GM12875 (cell line): ENCODE measurements around the gene DPP6.

ENCODE experiments used
- H3K4me3 ChIP-seq: one replicate; pipeline ENCODE4 v1.5.1; 2011; ENCODE audit warnings: low read depth, low read length, control low read depth
- CTCF ChIP-seq: IDR thresholded peaks from 2 replicates; pipeline ENCODE4 v1.5.1; 2011; ENCODE audit warnings: low read depth, mild to moderate bottlenecking, control low read depth, inconsistent platforms, low read length, moderate library complexity, borderline replicate concordance; ENCODE audit not compliant: insufficient read depth

The DPP6 gene

GRCh38 chr7:154647625-154648024 is 595.4 kb downstream of the DPP6 start:
- no peak overlapping the region for H3K4me3 ChIP-seq
- no peak for TF ChIP-seq CTCF

GRCh38 chr7:154649015-154649414 is 596.8 kb downstream of the DPP6 start:
- H3K4me3 ChIP-seq = no peak overlapping the region
- TF ChIP-seq CTCF = no peak

GRCh38 chr7:154649434-154649833 is 597.2 kb downstream of the DPP6 start:
- no peak for TF ChIP-seq CTCF
- no peak overlapping the region for H3K4me3 ChIP-seq

GRCh38 chr7:154650275-154650674 is 598.1 kb downstream of the DPP6 start:
- no peak overlapping the region for H3K4me3 ChIP-seq
- TF ChIP-seq CTCF = no peak

GRCh38 chr7:154651501-154651900 is 599.3 kb downstream of the DPP6 start:
- TF ChIP-seq CTCF = no peak
- no peak overlapping the region for H3K4me3 ChIP-seq

GRCh38 chr7:154652564-154652963 is 600.4 kb downstream of the DPP6 start:
- H3K4me3 ChIP-seq = no peak overlapping the region
- TF ChIP-seq CTCF = no peak

GRCh38 chr7:154653281-154653680 is 601.1 kb downstream of the DPP6 start:
- H3K4me3 ChIP-seq = no peak overlapping the region
- TF ChIP-seq CTCF = no peak
